ENCODE data around the gene UBE2O. TPM values are rescaled to one million over a fixed set of nuclear protein-coding genes. Genes with fewer than 3 reads are reported as not detected.

The UBE2O gene
- polyA plus RNA-seq, 4 donors, result 22.6 to 29.1 (median 23.7) TPM

DNA sequence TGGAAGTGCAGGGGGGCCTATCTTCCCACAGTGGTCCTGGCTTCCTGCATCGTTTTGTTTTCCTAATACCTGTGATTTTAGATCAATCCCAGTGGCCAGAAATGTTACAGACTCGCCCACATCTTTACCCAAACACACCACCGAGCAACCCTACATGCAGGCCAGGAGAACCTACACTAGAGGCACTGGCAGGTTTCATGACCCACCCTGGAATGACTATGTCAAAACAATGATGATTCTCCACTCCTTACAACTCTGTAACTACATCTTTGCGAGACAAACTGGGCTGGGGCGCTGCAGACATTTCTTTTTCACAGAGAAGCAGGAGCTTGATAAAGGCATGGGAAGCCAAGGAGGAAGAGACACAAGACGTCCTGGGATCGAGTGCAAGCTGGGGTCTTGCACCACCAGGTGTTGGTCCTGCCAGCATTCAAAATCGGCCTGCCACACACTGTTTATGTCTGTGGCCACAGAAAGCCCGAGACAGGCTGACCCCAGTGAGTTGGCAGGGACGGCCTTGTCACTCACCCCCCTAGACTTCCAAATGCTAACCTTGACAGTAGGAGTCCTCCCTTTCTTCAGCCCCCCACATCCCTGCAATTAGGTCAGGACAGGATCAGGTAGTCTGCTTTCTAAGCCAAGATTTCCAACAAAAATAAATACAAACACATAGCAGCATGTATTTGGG, 32.5 kb downstream of the UBE2O start:
- no peak for DNase-seq (ENCODE audit: low read depth in 4 of 4, low spot score in 3 of 4)

DNA sequence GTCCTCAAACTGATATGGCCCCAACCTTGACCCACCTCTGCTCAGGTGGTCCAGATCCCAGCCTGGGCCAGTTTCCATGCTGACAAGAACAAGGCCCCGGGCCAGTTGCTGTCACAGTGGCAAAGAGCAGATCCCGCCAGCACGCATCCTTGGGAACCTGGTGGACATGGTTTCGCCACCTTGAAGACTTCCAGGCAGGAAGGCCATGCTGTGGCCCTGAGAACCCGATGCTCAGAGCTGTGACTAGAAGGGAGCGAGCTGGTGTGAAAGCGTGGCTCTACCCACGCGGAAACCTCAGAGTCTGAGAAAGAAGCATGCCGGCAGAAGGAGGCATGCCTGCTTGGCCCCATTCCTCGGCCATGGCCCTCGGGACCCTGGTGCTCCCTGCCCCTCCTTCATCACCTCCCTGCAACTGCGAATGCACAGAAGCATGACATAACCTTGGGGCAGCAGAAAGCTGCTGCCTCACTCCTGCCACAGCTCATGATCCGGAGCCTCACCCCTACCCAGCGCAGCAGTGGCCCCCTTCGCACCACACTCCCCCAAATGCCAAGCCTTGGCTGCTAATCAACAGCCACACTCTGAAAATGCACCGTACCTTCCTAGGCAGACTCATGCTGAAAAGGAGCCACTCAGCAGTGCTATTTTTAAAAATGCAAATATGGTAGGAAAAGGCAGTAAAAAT, 33.2 kb downstream of the UBE2O start:
- DNase-seq (ENCODE audit: low read depth in 4 of 4, low spot score in 3 of 4), result no peak

DNA sequence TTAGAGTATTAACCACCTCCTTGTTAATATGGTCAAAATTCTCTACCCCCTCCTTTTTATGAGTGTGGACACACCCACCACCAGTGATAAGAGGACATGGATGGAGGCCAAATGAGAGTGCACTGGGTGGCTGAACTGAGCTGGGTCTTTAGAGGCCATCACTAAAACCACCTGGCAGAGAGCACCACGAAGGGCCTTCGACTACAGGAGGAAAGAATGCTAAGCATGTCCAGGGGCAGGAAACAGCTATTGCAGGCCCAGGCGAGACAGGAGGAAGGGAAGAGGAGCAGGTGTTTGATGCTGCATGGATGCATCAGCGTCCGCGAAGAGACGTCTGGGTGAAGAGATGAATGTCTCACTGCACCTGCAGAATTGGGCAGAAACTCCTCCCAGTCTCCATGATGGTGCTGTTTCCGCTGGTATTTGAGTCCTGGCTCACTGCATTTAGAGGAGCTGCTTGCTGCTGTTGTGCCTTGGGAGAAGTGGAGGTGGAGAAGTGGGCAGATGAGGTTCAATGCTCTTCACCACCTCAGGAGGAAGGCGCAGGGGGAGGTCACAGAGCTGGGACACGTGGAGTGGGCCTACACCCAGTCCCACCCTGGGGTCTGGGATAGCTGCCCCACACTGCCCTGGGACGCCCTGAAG, 35.3 kb downstream of the UBE2O start:
- no peak for DNase-seq (ENCODE audit: low read depth in 4 of 4, low spot score in 3 of 4)

DNA sequence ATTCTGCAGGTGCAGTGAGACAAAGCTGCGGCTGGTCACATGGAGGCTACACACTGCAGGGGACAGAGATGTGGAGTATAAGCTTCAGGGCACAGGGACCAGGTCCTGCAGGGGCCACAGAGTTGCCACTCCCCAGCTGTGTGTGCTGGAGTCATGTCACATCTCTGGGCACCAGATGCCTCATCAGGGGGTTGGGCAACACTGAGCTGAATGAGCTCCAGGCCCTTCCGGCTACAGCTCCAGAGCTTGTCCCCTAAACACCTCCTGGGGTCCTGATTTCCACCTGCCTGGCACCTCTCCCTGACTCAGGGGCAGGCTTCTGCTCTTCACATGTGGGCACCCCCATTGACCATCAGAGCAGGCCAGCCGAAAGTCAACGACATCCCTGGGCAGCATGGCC, 36.1 kb downstream of the UBE2O start:
- no peak for DNase-seq (ENCODE audit: low read depth in 4 of 4, low spot score in 3 of 4)

DNA sequence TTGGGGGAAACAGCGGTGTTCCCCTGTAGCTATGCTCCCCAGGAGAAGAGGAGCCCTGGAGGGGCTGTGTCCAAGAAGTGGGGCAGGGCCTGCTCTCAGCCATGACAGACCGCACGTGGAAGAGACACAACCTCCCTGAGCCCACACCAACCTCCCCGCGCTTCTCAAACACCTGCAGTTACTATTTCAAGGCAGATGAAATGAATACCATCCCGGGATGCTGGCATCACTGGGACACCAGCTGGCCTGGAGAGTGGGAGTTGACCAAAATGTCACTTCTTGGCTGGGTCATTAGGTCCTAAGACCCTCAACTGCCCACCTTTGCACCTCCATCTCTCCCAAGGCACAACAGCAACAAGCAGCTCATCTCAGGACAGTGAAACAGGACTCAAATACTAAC, 36.5 kb downstream of the UBE2O start:
- no peak for DNase-seq (ENCODE audit: low read depth in 4 of 4, low spot score in 3 of 4)

DNA sequence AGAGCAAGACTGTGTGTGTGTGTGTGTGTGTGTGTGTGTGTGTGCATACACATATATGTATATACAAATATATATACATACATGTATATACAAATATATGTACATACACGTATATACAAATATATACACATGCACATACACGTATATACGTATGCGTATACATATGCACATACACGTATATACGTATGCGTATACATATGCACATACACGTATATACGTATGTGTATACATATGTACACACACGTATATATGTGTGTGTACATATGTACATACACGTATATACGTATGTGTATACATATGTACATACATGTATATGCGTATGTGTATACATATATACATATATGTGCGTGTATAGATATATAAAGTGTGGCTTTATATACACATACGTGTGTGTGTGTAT, 37.2 kb downstream of the UBE2O start:
- no peak for DNase-seq (ENCODE audit: low read depth in 4 of 4, low spot score in 3 of 4)

DNA sequence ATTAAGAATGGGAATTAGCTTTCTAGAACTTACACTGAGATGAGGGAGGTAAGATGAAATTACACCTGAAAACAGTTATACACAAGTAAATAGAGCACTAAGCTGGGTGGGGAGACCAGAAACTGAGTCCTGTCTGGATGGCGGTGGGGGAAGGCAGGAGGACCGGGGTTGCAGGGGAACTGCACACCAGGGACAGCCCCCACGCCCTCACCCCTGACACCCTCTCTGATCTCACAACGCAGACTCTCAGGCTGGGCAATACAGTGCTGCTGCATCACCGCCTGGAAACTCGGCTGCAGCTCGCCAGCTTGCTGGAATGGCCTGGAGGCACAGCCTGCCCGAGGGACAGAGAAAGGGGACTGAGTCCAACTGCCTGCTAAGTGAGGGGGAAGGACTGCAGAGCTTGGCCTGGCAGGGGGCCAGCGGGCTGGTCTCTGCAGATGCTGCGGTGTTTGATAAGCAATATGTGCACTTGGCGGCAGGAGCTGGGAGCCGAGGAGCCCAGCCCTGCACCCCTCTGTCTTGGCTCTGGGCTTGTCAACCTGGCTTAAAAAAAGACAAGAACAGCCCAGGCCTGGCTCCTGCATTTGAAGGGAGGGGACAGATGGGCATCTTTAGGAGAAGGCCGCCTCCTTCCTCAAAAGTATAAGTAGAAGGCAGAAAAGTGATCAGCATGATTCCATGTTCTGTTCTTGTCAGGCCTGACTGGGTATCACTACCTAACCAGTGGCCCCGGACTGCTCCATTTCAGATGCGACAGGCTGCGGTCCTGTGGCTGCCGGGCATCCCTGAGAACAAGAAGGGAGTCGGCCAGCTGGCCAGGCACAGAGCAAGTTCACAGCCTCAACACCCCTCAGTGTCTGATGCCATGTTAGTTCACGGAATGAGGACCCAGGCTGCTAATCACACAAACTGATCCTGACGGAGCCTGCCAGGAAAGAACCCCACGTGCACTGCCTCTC, 38.3 kb downstream of the UBE2O start:
- DNase-seq (ENCODE audit: low read depth in 4 of 4, low spot score in 3 of 4), result no peak

DNA sequence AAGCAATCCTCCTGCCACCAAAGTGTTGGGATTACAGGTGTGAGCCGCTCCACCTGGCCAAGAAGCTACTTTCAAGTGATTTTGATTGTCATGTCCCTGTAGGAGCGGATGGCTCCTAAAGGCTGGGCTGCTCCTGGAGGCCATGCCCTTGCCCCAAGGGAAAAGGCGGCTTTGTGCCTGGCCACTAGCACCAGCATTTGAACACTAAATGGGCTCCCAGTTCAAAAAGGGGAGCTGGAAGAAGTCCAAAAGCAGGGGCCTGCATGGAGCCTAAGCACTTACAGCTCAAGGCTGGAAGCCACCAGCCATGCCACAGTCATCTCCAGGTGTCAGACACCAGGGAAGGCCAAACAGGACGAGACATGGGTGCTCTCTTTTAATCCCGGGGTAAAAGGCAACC, 41.7 kb downstream of the UBE2O start:
- no peak for DNase-seq (ENCODE audit: low read depth in 4 of 4, low spot score in 3 of 4)

DNA sequence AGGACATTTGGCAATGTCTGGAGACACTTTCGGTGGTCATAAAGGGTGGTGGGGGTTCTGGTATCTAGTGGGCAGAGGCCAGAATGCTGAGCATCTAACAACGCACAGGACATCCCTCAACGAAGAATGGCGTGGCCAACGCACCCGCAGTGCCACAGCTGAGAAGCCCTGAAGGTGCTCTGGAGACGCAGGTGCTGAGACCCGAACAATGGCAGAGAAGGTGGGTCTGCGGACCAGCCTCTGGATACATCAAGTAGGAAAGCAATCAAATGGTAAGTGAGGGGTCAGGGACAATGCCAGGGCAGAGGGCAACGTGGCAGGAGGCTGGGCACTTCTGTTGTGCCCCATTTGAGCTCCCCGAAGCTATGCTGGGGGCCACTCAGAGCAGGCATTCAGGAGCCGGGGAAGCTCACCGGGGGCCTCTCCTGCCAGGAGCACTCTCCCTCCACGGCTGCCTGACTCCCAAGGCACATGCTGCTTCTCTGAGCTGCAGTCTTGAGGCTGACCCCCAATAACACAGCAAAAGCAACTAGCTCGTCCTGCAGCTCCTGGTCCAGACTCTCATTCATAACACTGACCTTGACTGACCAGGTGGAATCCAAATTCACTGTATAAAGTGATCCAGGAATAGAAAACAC, 42.5 kb downstream of the UBE2O start:
- no peak for DNase-seq (ENCODE audit: low read depth in 4 of 4, low spot score in 3 of 4)

DNA sequence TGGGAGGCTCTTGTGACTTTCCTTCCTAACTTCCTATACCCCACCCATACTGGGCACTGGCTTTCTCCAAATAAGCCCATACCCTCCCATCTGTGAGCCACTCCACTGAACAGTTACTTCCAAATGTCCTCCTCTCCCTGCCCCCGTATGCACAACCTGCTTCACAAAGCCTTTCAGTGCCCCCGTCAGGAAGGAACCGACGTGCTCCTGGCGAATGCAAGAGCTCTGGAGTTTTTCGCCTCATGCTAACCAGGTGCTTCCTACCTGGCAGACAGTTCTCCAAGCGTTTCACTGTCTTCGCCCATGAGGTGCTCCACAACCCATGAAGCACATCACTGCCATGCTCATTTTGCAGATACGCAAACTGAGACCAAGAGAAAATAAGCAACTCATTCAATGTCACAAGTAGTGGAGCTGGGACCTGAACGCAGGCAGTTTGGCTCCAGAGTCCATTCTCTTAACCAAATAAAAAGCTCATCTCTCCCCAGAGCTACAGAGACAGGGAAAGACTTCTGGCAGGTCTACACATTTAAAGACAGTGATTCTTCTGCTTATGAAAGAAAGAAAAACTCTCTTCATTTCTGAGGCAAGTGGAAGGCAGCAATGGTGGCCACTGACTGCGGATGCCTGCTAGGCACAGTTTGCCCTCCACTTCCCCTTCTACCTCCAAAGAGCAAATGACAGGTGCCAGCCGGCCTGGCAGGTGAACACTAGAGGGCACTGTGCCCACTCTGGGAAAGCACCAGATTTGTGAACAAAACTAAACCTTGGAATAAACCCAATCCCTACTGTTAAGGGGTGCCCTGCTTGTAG, 44.7 kb downstream of the UBE2O start:
- no peak for DNase-seq (ENCODE audit: low read depth in 4 of 4, low spot score in 3 of 4)

DNA sequence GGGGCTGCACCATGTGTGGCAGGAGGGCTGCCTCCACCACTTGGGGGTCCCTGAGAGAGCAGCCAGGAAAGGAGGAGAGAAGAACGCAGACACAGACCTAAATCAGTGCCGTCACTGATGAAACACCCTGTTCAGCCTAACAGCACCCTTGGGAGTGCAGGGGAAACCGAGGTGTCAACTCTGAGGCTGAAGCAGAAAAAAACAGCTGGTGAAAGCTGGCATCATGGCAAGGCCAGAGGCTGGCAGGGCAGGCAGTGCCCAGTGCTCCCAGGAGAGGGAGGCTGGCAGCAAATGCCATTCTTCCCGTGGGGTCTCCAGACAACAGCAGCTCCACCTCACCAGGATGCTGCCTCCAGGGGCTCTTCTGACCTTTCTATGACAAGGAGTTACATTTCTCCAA, 45.4 kb downstream of the UBE2O start:
- DNase-seq (ENCODE audit: low read depth in 4 of 4, low spot score in 3 of 4), result no peak

DNA sequence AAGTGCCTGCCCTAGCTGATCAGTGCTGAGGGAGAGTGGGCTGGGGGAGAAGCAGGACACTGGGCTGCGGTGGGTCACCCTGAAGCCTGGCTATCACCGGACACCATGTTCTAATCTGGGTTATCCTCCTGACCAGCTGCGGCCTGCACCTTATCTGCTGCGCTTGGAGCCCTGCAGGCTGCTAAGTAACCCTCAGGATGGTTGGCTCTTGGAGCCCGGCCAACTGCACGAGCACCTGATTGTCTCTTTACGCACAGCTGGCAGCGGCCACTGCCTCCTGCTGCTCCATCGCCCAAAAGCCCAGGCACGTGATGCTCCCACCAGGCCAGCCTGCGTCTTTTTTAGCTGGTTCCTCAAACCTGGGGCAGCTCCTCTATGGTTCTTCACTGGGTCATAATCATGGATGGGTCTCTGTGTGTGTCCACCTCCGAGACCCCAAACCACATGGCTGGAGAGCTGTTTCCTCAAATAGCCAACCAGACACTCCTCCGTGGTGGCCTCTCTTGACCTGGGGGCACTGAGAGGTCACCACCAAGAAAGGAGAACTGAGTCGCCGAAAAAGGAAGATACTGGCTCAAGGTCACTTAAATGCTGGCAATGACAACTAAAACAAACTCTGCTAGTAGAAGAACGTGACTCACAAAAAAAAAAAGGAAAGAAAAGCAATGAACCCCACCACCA, 46.8 kb downstream of the UBE2O start:
- no peak for DNase-seq (ENCODE audit: low read depth in 4 of 4, low spot score in 3 of 4)

DNA sequence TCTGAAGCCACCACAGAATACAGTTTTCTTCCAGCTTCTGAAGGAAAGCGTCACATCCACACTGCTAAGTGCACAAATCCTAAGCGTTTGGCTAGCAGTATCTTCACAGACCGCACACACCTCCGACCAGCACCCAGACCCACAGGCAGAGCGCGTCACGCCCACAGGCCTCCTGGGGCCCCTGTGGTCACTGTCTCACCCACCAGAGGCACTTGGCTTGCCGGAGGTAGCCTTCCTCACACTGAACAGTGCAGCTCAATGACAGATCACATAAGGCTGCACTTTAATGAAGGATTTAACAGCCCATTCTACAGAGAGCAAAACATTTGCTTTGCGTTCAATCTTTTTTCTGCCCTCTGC, 47.4 kb downstream of the UBE2O start:
- no peak for DNase-seq (ENCODE audit: low read depth in 4 of 4, low spot score in 3 of 4)

DNA sequence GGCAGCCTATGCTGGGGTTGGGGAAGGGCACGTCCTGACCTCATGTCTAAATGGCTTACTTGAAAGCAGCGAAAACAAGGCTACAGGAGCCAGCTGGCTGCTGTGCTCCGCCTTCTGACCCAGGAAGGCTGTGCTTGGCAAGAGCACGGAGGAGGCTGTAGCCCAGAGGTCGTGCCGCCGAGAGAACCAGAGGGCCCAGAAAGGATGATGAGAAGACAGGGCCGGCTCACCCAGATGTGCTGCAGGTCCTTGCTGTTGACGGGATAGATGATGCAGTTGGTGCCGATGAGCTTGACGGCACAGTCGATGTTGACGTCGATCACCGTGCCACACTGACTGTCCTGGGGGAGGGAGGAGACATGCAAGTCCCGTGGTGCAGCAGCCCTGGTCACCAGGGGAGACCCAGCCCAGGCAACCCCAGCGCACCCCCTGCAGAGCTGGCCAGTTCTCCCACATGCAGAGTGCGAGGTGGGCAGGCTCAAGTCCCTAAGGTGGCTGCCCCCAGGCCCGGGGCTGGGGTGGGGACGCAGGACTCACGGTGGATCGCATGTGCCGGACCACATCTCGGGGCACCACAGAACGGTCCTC, 47.9 kb downstream of the UBE2O start:
- DNase-seq (ENCODE audit: low read depth in 4 of 4, low spot score in 3 of 4), result no peak

DNA sequence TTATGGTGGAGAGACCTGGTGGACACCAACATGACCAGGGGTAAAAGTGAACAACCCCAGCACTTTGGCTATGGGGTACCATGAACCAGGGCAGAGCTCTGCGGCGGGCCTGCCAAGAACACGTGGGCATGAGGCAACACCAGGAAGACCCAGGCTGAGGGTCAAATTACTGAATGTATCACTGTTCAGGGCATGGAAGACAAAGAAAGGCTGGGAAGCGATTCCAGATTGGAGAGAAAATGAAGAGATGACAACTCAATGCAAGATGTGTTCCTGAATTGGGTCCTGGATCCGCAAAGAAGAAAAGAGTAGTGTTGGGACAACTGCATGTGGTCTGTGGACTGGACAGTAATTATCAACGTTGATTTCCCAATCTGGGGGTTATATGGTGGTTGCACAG, 48.7 kb downstream of the UBE2O start:
- DNase-seq (ENCODE audit: low read depth in 4 of 4, low spot score in 3 of 4), result no peak

DNA sequence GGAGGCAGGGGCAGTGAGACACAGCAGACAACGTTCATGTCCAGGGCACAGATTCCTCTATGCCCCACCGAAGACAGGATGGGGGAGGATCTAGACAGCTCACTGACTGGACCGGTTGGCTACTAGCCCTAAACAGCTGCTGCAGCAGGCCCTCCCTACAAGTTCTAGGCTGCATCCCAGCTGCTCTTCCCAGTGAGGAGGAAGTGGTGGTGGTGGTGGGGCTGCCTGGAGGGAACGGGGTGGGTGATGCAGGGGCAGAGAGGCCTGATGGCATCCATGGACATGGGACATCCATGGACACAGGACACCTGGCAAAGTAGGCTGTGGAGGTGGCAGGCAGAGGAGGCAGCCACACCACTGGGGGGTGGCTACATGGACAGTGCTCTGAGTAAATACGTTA, 50.2 kb downstream of the UBE2O start:
- no peak for DNase-seq (ENCODE audit: low read depth in 4 of 4, low spot score in 3 of 4)

DNA sequence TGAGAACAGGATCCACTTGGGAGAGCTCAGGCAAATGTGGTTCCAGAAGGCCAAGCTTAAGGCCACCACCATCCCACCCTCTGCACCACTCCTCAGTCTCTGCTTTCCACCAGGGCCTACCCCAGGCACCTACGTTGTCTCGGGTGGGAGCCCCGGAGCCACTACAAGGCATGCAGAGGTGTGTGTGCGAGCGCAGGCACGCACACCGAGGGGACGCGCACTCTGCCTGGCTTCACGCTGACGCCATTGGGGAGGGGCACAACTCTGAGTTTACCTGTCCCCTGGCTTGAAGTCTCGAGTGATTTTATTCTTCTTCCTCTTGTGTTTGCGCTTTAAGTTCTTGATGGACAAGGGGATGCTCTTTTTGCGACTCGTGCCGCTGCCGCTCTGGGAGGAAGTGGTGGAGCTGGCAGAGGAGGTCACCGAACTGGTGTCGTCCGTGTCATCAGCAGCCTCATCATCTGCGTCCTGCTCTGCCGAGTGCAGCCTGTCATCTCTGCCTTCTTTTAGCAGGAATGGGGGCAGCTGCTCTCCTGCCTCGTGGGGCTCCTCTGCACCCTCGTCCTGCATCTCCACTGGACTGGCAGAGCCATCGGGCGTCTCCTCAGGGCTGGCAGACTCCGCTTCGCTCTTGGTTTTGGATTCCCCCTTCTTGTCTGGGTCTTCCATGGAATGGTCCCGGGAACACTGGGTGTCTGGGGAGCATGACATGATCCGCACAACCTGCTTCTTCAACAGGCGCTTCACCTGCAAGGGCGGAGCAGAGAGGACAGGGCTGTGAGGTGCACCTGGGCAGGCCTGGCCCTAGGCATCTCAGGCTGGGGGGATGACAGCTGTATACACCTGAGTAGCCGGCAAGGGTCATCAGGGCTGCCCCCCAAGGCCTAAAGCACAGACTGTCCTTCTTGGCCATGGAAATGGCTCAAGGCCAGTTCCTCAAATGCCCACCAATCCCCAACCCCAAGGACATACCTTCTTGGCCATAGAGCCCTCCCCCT, 53.5 kb downstream of the UBE2O start:
- no peak for DNase-seq (ENCODE audit: low read depth in 4 of 4, low spot score in 3 of 4)

Data from right renal pelvis (tissue), 4 donors.